ENCODE data around the gene UNC5CL. TPM values are rescaled to one million over a fixed set of nuclear protein-coding genes. Genes with fewer than 3 reads are reported as not detected.

The UNC5CL gene, protein sequence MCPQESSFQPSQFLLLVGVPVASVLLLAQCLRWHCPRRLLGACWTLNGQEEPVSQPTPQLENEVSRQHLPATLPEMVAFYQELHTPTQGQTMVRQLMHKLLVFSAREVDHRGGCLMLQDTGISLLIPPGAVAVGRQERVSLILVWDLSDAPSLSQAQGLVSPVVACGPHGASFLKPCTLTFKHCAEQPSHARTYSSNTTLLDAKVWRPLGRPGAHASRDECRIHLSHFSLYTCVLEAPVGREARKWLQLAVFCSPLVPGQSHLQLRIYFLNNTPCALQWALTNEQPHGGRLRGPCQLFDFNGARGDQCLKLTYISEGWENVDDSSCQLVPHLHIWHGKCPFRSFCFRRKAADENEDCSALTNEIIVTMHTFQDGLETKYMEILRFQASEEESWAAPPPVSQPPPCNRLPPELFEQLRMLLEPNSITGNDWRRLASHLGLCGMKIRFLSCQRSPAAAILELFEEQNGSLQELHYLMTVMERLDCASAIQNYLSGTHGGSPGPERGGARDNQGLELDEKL
- total RNA-seq, result 0.23 TPM

DNA sequence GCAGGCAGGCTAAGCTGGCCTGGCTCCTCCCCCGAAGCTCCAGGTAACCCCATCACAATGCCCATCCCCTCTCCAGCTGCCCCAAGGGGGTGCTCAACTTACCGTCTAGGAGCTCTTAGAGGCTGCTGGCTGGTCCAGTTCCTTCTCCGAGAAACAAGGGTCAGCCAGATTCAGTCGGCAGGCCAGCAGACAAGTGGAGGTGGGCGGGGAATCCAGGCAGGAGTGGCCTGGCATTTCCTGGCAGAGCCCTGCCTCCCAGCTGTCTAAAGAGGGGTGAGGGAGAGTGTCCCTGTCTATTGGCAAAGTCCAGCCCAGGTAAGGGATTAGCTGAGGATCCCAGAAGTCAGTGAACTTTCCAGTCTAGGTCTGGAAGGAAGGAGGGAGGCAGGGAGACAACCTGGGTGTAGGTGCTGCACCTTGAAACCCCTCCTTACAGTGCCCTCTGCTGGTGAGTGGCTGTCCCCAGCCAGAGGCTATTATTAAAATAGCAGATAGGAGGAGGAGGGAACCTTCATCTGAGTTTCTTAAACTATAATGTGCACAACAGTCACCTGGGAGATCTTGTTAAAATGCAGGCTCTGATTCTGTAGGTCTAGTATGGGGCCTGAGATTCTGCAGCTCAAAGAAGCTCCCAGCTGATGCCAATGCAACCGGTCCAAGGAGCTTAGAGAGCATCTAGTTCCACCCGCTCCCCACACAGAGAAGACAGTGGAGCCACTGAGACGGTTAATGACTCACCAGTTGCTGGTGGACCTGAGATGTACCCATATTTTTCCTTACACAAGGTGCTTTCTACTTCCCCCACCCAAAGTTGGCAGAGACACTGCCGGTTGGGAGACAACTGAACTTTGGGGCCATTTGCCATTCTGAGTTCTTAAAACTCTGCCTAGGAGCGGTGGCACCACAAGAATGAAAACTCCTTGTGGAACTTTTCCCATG is at the start of gene UNC5CL:
UNC5CL (minus strand) TSS at position 162 of the 939 bp plus-strand sequence. CDS start 4,147 bp downstream, outside the sequence.

DNA sequence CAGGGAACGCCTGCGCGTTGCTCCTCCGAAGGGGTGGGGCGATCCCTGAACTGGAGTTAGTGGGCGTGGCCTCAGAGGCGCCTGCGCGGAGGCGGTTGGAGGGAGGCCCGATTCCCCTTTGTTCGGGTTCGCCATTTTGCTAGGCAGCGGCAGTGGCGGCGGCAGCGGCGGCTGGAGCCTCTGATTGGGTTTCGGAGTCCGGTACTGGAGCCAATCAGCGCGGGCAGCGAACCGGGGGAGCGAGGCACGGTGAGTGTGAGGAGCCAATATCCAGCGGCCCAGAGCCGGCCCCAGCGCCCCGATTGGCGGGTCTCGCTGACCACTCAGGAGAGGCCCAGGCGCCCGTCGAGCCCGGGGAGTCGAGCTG is 33.8 kb upstream of the UNC5CL start, which contains the start of gene NFYA:
NFYA (plus strand) TSS at position 139 of the 367 bp plus-strand sequence. CDS start 6,116 bp downstream, outside the sequence.

DNA sequence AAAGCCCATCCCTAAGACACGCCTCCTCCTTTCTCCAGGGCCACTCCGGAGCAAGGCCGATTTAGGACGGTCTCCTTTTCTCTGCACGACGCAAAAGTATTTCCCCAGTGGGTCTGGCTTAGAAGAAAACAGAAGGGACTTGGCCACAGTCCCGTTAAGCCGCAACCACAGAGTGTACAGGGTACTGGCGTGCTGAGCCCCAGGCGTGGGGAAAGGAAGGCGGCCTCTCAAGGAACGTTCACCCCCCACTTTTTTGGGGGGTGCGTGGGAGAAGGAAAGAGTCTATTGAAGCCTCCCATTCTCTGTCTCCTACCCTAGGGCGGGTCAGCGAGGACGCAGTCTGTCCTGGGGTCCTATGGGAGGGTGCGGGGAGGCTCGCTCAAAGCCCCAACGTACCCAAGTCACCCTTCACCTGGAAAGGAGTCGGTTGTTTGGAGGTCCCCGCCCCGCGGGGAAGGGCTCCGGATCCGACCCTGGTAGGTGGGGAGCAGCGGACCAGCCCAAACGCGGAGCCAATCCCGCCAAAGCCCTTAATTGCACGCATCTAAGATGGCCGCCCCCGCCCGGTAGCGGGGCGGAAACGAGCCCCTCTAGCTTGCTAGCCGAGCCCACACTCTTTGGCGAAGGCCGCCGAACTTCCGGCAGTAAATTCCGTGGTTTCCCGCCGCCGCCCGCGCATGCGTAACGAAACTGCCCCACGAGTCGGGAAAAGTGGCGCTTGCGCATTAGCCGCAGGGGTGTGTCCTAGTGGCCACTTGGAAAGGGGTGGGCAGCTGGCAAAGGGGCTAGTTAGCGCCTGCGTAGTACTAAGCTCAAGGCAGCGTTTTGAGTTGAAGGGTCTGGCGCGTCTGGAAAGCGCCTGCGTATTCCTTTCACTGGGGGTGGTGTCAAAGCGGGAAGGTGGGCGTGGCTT is 33.2 kb upstream of the UNC5CL start, which contains the start of gene OARD1:
OARD1 (minus strand) TSS at position 434 of the 913 bp plus-strand sequence. CDS start 722 bp downstream, outside the sequence.

DNA sequence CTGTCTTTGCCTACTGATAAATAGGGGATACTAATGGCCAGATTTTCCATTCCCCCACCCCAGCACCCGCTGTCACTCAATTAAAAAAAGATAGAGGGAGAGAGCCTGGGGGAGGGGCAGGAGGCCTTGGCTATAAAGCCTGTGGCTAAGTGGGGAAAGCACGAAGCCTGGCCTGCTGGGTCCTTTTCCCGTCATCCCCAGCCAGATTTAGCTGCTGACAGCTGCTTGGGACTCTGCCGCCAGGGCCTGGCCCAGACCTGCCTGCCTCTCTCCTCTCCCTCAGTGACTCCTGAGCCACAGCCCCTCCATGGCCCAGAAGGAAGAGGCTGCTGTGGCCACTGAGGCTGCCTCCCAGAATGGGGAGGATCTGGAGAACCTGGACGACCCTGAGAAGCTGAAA is 14.0 kb upstream of the UNC5CL start, which contains the start of gene APOBEC2:
APOBEC2 (plus strand) TSS at position 162 of the 400 bp plus-strand sequence; CDS start at position 308, 146 bp downstream.

DNA sequence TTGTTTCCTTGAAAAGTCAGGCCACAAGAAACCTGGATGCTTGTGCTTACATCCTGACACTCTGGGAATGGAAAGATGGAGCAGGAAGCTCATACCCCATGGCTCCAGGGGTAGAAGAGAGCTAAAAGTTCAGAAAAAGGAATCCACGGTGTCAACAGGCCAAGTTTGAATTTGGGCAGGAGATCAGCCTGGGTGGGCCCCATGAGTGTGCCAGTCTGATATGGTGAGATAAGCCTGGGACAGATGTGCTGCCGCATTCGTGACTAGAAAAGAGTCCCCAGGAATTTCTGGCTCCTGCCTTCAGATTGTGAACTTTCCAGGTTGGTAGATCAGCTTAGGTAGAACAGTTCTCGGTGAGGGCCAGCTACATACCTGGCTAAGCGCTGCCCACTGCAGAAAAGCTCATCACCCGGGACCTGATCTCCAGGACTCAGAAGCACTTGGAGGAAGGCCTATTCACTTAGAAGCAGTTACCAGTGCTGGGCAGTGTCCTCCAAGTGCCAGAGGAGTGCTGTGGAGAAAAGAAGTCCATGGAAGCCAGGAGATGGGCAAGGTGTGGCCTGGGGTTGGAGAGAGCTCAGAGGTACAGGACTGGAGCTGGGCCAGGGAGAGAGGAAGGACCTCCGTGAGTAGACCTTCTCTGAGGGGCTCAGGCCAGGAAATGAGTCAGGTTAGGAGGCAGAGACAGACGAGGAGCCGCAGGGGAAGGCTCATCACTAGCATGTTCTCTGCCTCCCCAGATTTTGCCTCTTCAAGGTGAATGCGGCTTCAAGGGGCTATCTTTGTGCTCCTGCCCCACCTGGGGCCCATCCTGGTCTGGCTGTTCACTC is 3.4 kb upstream of the UNC5CL start, which contains the start of gene TSPO2:
TSPO2 (plus strand) TSS at position 242 of the 830 bp plus-strand sequence; CDS start at position 761, 519 bp downstream.

Other genes with a start within 250 kb of the UNC5CL start
- not detected for gene TSPO2, start 3.2 kb upstream of the UNC5CL start, total RNA-seq
- not detected for gene APOBEC2, start 14.0 kb upstream of the UNC5CL start, total RNA-seq
- gene OARD1, start 33.1 kb upstream of the UNC5CL start, total RNA-seq, result 16.1 TPM
- 36.2 TPM for gene NFYA, start 33.8 kb upstream of the UNC5CL start, total RNA-seq
- gene TREML1, start 115.1 kb upstream of the UNC5CL start, total RNA-seq, result not detected
- gene TREM2, start 123.9 kb upstream of the UNC5CL start, total RNA-seq, result 8.5 TPM
- gene TREML2, start 161.9 kb upstream of the UNC5CL start, total RNA-seq, result not detected
- not detected for gene TREML4, start 189.1 kb upstream of the UNC5CL start, total RNA-seq
- gene TREM1, start 247.5 kb upstream of the UNC5CL start, total RNA-seq, result not detected

All from diencephalon (tissue), 1 donor.